ENCODE measurements around the gene CYP2R1.

Gene CYP2R1

DNA sequence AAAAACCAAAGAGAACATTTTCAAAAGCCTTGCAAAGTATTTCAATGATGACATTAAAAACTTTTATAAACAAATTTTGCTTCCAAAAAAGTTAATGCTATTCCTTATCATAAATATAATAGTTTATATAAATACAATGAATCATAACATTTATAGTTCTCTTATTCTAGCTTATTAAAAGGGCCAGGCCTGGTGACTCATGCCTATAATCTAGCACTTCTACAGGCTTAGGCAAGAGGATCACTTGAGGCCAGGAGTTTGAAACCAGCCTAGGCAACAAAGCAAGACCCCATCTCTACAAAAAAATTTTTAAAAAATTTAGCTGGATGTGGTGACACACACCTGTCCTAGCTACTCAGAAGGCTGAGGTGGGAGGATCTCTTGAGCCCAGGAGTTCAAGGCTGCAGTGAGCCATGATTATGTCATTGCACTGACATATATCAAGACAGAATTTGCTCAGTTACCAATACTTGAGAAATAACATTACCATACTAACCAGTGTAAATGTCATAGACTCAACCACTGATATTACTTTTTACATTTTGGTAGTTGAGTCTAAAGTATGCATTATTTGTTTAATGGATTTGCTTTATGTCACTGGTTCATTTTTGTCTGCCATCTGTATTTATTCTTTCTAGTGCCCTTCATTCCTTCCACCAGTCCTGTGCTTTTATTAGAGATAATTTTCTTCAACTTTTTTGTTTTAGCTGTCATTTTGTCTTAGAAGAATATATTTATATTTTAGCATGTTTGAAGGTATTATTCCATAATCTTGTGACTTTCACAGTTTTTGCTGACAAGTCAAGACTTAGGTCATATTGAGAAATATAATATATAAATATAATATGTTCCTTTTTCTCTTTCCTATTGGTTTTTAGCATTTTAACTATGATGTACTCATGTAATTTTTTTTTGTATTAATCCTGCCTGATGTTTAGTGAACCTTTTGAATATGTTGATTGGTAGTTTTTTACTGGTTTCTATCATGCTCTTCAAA is 56.2 kb downstream of the CYP2R1 start:
- DNase-seq (ENCODE audit: extremely low read depth in 1 of 2, low read depth in 1 of 2) = no peak
